HG02588 (cell line): ENCODE measurements around the gene SKA1.
"Not testable (repeated sequence)": the region's sequence is repeated elsewhere in the genome, so short reads cannot be mapped to it uniquely, and the experiment has no call there.

Experiments
- ATAC-seq: cut with Tn5 transposase; IDR thresholded peaks from one replicate; pipeline ENCODE4 v1.9.1; 2021; ENCODE audit warnings: mild to moderate bottlenecking, moderate library complexity; ENCODE audit not compliant: unreplicated experiment

SKA1 gene

DNA sequence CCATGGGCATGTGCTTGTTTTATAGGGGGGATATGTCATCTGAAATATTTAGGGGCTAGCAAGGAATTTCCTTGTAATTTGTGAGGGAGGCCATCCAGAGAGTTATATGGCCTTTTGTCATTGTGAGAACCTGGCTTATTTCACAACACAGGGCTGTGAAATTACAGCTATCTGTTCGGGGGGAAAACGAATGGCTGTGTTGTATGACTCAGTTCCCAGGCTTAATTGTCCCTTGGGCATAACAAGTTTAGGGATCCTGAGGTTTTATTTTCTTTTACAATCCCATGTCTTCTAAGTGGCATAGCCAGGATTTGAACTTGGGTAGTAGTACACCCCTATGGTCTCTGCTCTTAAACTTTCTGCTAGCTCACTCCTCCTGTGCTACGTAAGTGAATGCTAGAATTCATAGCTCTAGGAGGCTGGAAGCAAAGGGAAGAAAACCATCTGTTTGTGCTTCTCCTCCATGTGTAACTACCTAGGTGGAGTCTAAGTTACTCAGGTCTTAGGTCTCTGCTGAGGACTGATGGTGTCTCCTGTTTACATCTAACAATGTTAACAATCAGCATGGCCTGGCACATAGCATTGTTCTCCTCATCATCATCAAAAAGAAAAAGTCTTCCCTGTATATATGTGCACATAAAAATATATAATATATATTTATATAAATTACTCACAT lies 53.8 kb downstream of the SKA1 start:
- ATAC-seq = no peak

DNA sequence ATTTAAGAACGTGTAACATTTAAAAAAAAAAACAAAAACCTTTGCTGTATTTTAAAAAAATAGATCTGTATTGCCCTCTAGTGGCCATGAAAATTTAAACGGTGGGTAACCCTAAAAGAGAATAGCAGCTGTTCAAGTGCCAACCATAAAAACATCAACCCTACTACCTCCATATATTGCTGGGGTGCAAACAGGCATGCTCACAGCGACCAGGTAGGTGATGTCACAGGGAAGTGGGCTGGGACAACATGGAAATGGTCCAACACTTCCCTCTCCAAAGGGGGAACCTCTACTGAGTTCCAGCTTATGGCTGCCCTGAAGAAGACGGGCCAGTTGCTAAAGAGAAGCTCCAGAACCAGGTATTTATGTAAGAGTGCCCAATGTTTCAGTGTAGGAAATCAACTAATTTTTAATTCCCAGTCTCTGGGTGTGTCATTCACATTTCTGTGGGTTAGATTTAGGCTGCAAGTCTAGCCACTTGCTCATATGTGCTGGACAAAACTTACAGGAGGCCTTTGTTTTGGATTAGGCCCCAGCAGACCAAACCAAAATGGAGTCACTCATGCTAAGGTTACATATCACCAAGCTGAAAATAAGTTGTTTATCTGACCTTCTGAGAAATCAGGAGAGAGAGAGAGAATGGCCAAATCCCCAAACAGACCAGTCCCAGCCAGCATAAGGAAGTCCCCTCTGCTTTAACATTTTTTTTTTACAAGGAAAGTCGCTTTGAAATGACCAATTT lies 54.5 kb downstream of the SKA1 start:
- no peak for ATAC-seq

DNA sequence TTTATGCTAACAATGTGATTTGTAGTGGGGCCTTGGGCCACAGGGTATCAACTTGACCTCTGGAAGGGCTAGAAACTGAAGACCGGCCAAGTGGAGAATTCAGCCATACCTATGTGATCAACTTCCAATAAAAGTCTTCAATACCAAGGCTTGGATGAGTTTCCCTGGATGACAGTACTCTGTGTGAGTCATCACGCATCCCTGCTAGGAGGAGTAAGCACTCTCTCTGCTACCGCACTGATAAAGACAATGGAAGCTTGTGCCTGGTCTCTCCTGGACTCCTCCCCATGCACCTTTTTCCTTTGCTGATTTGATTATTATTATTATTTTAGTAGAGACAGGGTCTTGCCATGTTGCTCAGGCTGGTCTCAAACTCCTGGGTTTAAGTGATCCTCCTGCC lies 58.1 kb downstream of the SKA1 start:
- no peak for ATAC-seq

DNA sequence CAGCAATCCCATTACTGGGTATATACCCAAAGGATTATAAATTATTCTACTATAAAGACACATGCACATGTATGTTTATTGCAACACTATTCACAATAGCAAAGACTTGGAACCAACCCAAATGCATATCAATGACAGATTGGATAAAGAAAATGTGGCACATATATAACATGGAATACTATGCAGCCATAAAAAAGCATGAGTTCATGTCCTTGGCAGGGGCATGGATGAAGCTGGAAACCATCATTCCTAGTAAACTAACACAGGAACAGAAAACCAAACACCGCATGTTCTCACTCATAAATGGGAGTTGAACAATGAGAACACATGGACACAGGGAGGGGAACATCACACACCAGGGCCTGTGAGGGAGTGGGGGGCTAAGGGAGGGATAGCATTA lies 61.9 kb downstream of the SKA1 start:
- ATAC-seq = not testable (repeated sequence)

DNA sequence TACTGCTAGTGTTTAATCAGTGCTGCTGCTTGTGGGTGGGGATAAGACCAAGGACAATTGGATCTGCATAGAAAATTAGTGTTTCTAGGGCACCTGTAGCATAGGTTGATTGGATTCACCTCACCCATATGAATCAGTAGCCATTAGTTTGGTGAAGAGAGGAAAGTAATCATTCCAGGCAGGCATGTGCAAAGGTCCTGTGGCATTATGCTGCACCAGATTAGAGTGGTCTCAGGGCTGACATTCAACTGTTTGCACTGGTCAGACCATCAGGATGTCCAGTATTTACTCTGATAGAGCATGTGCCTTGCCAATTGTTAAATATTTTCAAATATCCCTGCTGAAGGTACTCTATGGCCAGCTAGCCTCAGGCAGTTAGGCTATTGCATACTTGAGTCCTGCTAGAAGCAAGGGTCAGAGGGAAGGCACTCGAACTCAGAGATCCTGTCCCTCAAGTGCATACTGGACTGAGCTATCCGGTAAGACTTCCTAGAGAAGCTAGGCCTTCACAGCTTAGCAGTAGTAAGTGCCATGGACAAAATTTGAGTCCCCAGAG lies 64.7 kb downstream of the SKA1 start:
- ATAC-seq = no peak

DNA sequence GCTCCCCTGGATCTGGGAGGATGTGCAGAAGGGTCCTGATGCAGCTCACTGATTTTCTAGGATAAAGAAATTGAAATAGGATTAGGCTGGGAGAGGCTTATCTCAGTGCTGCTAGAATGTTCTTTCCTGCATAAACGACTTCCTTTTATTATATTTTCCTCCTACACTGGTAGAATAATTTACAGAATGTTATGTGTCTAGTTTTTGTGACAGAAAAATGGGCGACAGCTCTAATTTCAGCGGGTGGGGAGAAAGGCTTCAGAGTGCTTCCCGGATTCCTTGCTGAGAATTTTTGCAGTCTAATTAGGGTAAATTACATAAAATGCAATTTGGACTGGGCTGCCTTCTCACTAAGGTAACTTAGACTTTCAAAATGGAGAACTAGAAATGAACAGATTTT lies 66.2 kb downstream of the SKA1 start:
- no peak for ATAC-seq

DNA sequence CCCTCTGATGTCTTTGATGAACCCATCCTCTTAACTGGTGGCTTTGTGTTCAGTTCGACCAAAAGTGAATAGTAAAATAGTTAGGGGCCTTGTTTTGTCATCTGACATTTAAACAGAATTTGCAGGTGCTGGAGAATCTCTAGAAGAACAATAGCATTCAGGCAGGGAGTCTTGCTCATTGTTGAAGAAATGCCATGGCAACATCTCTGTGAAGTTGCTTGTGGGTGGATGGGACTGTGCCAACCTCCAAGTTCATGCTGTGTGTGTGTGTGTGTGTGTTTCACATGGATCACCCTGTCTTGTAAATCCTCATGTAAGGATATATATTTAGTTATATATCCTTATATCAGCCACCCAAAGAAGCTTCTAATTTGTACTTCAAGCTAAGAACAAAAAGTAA lies 66.7 kb downstream of the SKA1 start:
- ATAC-seq = no peak
